GM19324 (cell line): ENCODE measurements around the gene LRP1.

Experiments used
- ATAC-seq: cut with Tn5 transposase; IDR thresholded peaks from one replicate; pipeline ENCODE4 v1.9.1; 2021; ENCODE audit warnings: mild to moderate bottlenecking, moderate library complexity; ENCODE audit not compliant: unreplicated experiment, low FRiP score

LRP1 gene

DNA sequence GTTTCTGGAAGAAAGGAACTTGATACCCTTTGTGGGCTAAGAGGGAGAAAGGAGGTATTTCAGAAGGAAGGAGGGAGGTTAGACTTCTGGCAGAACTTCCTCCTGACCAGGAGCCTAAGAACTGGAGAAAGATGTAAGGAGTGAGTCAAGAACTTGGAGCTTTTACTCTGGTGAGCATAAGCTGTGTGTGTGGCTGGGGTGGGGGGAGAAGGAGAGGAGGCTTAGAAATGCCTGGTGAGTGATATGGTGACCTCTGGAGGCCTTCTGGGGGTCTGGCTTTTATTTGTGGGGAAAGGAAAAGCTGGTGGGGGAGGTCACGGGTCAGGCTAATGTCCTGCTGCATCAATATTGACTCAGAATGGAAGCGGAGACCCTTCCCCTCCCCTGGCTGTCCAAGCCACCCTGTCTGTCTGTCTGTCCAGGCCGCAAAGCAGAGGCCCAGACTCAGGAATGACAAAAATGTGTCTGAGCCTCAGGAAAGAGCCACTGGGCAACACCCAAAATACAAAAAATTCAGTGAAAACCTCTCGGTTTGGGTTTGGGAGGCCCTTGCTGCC is 4.8 kb downstream of the LRP1 start:
- ATAC-seq, result no peak

DNA sequence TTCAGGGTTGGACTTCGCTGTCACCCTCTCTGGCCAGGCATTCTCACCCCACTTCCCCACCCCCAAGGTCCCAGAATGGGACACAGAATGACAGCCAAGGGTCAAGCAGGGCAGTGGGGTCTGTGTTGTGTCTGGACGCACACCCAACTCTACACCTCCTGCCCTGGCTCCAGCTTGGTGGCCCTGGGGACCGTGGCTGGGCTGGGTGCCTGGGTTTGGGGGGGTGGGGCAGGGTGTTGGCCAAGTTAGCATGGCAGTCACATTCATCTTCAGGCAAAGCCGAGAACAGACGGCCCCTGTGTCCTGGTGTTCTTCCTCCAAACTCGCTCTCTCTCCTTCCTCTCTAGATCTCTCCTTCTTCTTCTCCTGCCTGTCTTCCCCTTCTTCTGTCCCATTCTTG is 5.6 kb downstream of the LRP1 start:
- no peak for ATAC-seq

DNA sequence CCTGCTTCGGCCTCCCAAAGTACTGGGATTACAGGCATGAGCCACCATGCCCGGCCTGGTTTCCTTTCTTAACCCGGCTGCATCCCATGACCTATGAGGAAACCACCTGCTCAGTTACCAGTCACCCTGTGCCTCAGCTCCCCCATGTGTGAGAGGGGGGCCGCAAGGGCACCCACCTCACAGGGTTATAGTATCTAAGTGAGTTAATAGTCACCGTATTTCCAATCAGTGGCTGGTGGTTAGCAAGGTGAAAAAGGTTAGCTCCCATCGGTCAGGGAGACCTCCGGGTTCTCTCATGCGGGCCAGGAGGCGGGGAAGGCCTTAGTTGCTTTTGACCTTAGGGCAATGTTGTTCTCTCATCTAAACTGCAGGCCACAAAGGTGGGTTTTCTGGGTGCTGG is 6.7 kb downstream of the LRP1 start:
- ATAC-seq, result no peak

- ATAC-seq, result no peak
Observed at GRCh38 chr12:57135527-57136326, 7.4 kb downstream of the LRP1 start.

GRCh38 chr12:57138526-57139272 is 10.4 kb downstream of the LRP1 start:
- ATAC-seq, result no peak

- ATAC-seq, result no peak
Observed at GRCh38 chr12:57139796-57140649, 11.7 kb downstream of the LRP1 start.

GRCh38 chr12:57141249-57141648 is 13.0 kb downstream of the LRP1 start:
- ATAC-seq, result no peak

DNA sequence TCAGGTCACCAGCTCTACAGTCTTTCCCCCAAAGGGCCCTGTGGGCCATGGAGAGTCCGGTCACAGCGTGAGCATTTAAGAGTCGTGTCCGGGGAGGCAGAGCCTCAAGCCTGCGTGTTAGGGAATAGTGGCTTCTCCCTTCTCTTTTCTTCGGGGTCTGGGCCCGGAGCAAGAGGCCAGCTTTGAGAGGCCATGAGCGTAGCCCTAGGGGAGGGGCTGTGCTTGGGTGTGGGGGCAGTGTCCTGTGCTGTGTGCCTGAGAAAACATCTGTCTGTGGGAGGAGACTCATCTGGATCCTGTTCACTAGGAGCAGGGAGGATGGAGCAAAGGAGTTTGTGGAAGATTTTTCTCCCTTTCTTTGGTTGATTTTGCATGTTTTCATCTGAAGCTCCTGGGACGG is 13.8 kb downstream of the LRP1 start:
- no peak for ATAC-seq

GRCh38 chr12:57142727-57143126 is 14.4 kb downstream of the LRP1 start:
- no peak for ATAC-seq

DNA sequence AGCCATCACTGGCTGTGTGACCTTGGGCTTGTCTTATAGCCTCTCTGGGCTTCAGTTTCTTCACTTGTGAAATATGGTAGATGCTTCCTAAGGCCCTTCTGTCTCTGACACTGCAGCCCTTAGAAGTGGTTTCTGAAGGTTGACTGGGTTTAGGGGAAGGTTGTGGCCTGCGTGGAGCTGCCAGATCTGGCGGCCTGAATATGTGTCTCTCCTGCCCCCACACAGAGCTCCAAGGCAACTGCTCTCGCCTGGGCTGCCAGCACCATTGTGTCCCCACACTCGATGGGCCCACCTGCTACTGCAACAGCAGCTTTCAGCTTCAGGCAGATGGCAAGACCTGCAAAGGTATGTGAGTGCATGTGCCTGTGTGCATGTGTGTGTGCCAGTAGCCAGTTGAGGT is 15.2 kb downstream of the LRP1 start:
- ATAC-seq, result no peak

DNA sequence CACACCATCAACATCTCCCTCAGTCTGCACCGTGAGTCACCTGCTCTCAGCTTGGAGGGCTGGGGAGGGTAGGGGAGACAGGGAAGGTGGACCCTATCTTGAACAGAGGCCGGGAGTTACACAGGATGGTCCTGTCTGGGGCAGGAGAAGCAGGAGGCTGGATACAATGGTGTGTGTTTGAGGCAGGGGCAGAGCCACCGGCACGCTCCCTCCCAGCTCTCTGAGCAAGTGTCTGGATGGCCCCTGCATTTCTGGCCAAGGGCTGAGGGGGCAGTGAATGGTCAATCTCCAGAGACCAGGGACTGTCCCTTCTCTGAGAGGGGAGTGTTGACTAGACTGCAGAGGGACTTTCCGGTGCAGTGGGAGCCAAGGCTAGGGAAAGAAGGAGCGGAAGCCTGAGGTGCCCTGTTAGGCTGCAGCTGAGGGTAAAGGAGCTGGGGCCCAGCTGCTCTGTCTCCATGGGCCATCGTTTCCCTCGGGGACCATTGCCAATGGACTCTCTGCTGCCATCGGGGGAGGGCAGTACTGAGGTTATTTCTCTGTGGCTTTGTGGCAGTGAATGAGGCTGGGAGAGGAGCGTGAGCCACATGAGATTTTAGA is 17.3 kb downstream of the LRP1 start:
- ATAC-seq, result no peak

DNA sequence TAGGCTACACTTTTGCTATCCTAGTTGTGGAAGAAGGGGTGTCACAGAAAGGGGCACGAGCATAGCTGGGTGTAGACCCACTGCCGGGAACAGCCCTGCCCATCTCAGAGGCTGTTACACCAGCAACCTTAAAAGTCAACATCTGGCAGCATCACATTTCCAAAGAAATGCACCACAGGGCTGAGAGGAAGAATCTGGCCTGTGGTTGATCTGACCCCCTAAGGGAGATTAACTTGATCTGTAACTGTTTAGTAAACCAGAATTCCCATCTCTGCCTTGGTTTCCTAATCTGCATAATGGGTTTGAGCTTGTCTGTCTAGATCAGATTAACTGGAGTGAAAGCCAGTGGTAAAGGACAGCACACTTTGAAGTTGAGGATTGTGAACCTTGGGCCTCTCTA is 17.8 kb downstream of the LRP1 start:
- no peak for ATAC-seq

GRCh38 chr12:57146961-57147944 is 19.0 kb downstream of the LRP1 start, which contains the start of gene LRP1-AS:
TSS of gene LRP1-AS (minus strand) at chr12:57147619.
- no peak for ATAC-seq

GRCh38 chr12:57148469-57149244 is 20.4 kb downstream of the LRP1 start:
- no peak for ATAC-seq

DNA sequence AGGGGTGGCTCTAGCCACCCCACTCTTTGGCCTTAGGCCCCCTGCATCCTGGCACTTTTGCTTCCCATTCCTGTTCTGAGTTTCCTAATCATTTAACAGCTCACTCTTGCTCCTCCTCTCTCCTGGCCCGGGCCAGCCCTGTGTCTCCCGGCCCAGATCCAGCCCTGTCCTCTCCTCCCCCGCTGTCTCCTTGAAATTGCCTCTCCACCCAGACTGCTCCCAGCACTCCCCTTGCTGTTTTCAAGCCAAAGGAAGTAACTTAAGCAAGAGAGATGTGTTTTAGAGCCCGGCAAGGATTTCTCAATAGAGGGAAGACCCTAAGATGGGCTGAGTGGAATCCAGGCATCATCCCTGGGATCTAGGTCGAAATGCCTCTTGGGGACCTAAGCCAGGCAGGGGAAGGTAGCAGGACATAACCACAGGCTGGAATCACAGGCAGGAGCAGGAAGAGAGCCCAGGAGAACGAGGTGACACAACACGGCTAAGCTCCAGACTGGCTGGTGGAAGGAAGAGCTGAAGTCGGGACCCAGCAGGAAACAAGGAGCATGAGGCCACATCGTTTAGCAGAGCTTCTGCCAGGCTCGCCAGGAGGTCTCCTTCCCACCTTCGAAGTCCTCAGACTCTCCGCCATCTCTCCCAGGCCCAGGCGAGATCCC is 21.1 kb downstream of the LRP1 start:
- ATAC-seq, result no peak

DNA sequence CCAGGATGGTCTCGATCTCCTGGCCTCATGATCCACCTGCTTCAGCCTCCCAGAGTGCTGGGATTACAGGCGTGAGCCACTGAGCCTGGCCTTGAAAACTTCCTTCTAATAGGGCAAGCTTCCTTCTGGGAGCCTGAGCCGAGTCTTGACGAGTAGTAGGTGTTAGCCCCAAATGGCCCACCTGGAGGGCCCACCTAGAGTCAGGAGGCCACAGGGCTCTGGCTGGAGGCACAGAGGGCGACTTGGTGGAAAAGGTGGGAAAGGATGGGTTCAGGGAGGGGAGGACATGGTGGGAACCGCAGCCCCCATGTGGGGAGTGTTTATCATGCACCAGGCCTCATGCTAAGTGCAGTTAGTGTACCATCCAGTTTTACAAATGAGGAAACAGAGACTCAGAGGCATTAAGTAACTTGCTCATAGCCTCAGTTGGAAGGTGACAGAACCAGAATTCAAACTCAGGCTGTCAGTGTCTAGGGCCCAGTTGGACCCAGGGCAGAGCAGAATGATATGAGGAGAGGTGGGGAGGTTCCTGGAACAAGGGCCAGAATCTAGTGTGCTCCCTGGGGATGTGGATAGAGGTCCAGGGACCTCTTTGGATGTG is 22.2 kb downstream of the LRP1 start:
- ATAC-seq, result no peak
